Measurements from ENCODE around the gene RAD21L1. TPM values are rescaled to one million over a fixed set of nuclear protein-coding genes. Genes with fewer than 3 reads are reported as not detected.
A peak's percentile ranks its signal among the peaks of the same experiment; 100 is the strongest.

Gene RAD21L1
- polyA plus RNA-seq, 1 experiment: 0.04 TPM

DNA sequence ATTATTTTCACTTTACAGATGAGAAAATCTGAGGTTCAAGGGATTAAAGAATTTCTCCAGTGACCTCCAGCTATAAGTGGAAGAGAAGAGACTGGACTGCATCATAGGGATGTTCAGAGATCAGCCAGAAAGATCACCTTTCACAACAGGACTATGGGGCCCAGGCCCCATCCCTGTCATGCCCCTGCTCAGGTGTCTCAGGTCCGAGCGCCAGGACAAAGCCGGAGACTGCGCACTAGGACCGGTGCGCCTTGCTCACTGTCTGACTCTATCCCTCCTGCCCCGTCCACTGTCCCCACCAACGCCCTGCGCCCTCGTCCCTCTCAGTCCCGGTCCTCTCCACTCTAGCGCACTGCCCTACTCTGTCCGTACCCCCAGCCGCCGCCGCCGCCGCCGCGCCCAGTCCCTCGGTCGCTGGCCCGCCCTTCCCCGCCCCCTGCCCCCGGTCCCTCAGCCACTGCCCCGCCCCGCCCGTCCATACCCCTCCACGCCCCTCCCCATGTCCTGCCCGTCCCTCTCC is 521 bp upstream of the RAD21L1 start:
- no peaks in the 10 kb centered on the region for H3K9me3 ChIP-seq (ENCODE audit: control insufficient read depth, insufficient read depth, low read length)
- POLR2A ChIA-PET: interaction anchor here (0.6 kb wide), 1 partner anchor 381 kb away, joined by 6 read pairs; no protein-coding TSS in a partner anchor
- no peak for DNase-seq (ENCODE audit: low read depth, low spot score)
- H3K4me3 ChIP-seq (ENCODE audit: low read depth, low read length): peak overlapping the region; percentile 59
- TF ChIP-seq, protein P1, sequence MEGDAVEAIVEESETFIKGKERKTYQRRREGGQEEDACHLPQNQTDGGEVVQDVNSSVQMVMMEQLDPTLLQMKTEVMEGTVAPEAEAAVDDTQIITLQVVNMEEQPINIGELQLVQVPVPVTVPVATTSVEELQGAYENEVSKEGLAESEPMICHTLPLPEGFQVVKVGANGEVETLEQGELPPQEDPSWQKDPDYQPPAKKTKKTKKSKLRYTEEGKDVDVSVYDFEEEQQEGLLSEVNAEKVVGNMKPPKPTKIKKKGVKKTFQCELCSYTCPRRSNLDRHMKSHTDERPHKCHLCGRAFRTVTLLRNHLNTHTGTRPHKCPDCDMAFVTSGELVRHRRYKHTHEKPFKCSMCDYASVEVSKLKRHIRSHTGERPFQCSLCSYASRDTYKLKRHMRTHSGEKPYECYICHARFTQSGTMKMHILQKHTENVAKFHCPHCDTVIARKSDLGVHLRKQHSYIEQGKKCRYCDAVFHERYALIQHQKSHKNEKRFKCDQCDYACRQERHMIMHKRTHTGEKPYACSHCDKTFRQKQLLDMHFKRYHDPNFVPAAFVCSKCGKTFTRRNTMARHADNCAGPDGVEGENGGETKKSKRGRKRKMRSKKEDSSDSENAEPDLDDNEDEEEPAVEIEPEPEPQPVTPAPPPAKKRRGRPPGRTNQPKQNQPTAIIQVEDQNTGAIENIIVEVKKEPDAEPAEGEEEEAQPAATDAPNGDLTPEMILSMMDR (IDR thresholded peaks at IDR 0.05; ENCODE audit: low read depth, low read length): no peak
- peaks cover 12% of the 10 kb centered on the region for H3K27me3 ChIP-seq (ENCODE audit: control insufficient read depth, insufficient read depth, low read length)
- no peak overlapping the region for H3K27ac ChIP-seq (ENCODE audit: low read depth, low read length)
- CTCF ChIA-PET: interaction anchor here (1.0 to 1.6 kb wide), 3 partner anchors 12 to 278 kb away, joined by 3 to 5 read pairs (median 4); no protein-coding TSS in a partner anchor

DNA sequence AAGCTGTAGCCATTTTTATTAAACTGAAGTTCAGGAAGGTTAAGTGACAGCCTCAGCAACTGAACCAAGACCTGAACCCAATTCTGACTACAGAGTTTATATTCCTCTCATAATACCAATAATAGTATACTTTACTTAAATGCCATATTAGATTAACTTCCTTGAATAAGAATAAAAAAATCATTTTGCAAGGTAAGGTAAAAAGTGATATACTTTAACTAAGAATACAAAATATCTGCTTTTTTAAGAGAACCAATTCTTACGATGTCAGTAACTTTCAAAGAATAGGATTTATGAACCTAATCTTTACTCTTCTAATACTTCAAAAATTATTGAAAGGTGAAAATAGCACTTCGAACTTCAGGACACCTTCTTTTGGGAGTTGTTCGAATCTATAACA is 3.7 kb downstream of the RAD21L1 start:
- Histone ChIP-seq H3K27ac (ENCODE audit: low read depth, low read length) (no peak overlapping the region), H3K27me3 (ENCODE audit: control insufficient read depth, insufficient read depth, low read length) (peaks cover 16% of the 10 kb centered on the region), H3K4me3 (ENCODE audit: low read depth, low read length) (no peak overlapping the region), H3K9me3 (ENCODE audit: control insufficient read depth, insufficient read depth, low read length) (no peaks in the 10 kb centered on the region)
- ChIA-PET CTCF (interaction anchor here (1.1 kb wide), 2 partner anchors 121 to 275 kb away, joined by 3 read pairs; no protein-coding TSS in a partner anchor), POLR2A (no interaction called here)
- no peak for DNase-seq (ENCODE audit: low read depth, low spot score)
- TF ChIP-seq, protein P1 (IDR thresholded peaks at IDR 0.05; ENCODE audit: low read depth, low read length): no peak

DNA sequence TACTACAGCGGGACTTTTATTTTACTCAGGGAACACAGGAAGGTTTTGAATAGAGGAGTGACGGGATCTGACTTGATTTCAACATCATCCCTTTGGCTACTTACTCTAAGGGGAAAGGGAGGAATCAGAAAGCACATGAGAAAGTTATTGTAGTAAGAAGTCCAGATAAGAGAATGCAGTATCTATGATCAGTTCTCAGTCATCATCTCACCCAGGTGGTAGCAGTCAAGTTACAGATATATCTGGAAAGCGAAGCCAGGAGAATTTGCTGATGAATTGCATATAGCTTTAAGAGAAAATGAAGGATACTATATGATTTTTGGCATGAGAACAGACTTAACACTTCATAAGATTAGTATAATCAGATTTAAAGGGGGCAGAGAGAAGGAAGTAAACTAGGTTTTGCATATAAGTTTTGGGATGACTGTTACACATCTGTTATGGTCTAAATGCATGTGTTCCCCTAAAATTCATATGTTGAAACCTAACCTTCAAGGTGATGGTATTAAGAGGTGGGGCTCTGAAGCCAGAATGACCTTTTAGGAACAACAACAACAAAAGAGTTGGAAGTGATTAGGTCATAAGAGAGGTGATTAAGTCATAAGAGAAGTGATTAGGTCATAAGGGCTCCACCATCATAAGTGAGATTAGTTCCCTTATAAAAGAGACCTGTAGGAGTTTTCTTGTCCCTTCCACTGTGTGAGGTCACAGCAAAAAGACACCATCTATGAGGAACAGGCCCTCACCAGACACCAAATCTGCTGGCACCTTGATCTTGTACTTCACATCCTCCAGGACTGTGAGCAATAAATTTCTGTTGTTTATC is 6.7 kb downstream of the RAD21L1 start:
- ChIA-PET CTCF (no interaction called here), POLR2A (no interaction called here)
- no peak for DNase-seq (ENCODE audit: low read depth, low spot score)
- Histone ChIP-seq H3K9me3 (ENCODE audit: control insufficient read depth, insufficient read depth, low read length) (no peaks in the 10 kb centered on the region), H3K4me3 (ENCODE audit: low read depth, low read length) (no peak overlapping the region), H3K27me3 (ENCODE audit: control insufficient read depth, insufficient read depth, low read length) (peaks cover 19% of the 10 kb centered on the region), H3K27ac (ENCODE audit: low read depth, low read length) (no peak overlapping the region)
- TF ChIP-seq, protein P1 (IDR thresholded peaks at IDR 0.05; ENCODE audit: low read depth, low read length): no peak

GRCh38 chr20:1240549-1240948 is 14.7 kb downstream of the RAD21L1 start:
- CTCF ChIA-PET: interaction anchor here (0.8 kb wide), 1 partner anchor 264 kb away, joined by 3 read pairs; no protein-coding TSS in a partner anchor
- POLR2A ChIA-PET: no interaction called here
- TF ChIP-seq, protein P1 (IDR thresholded peaks at IDR 0.05; ENCODE audit: low read depth, low read length): no peak
- DNase-seq (ENCODE audit: low read depth, low spot score): no peak
- no peak overlapping the region for H3K27ac ChIP-seq (ENCODE audit: low read depth, low read length)
- no peak overlapping the region for H3K4me3 ChIP-seq (ENCODE audit: low read depth, low read length)
- peaks cover 5% of the 10 kb centered on the region for H3K27me3 ChIP-seq (ENCODE audit: control insufficient read depth, insufficient read depth, low read length)
- no peaks in the 10 kb centered on the region for H3K9me3 ChIP-seq (ENCODE audit: control insufficient read depth, insufficient read depth, low read length)

- POLR2A ChIA-PET: interaction anchor here (0.9 kb wide), 1 partner anchor 25 kb away, joined by 3 read pairs; the partner anchor contains the start of gene SNPH
- no peaks in the 10 kb centered on the region for H3K9me3 ChIP-seq (ENCODE audit: control insufficient read depth, insufficient read depth, low read length)
- peaks cover 1% of the 10 kb centered on the region for H3K27me3 ChIP-seq (ENCODE audit: control insufficient read depth, insufficient read depth, low read length)
- no peak overlapping the region for H3K4me3 ChIP-seq (ENCODE audit: low read depth, low read length)
- TF ChIP-seq, protein P1 (IDR thresholded peaks at IDR 0.05; ENCODE audit: low read depth, low read length): no peak
- CTCF ChIA-PET: interaction anchor here (0.5 to 0.8 kb wide), 2 partner anchors 28 to 408 kb away, joined by 3 read pairs; partner anchors contain the start of gene FAM110A
- H3K27ac ChIP-seq (ENCODE audit: low read depth, low read length): no peak overlapping the region
- DNase-seq (ENCODE audit: low read depth, low spot score): no peak
Measured at GRCh38 chr20:1241456-1241855, 15.6 kb downstream of the RAD21L1 start.
